CD4-positive, alpha-beta T cell (primary cell): Measurements from ENCODE around the gene BIK. TPM values are rescaled to one million over a fixed set of nuclear protein-coding genes. Genes with fewer than 3 reads are reported as not detected.

ENCODE experiments used
- ATAC-seq: fragments of 200-7000 bp; cut with Tn5 transposase; one replicate; pipeline ENCODE4 v1.10.0; 2022; ENCODE audit warnings: mild to moderate bottlenecking; ENCODE audit not compliant: poor library complexity
- CTCF ChIA-PET: fragments of 350-600 bp; sonication (Branson Sonifier 250); formaldehyde crosslinking; loops from one replicate; lab custom pipeline; 2021; ENCODE audit warnings: antibody characterized with exemption, inconsistent platforms; lab: Charles Lee
- POLR2A ChIA-PET: fragments of 350-600 bp; sonication (Branson Sonifier 250); formaldehyde crosslinking; loops from one replicate; lab custom pipeline; 2021; ENCODE audit warnings: antibody characterized with exemption, inconsistent platforms; lab: Charles Lee
- DNase-seq, 14 experiments: peaks; one replicate each; pipeline ENCODE4 v3.0.0-alpha.2; 2013 to 2020; ENCODE audit warnings: mixed read lengths in 2 of 14
- H3K27ac ChIP-seq, 2 donors: one replicate each; pipeline versions ENCODE4 v1.5.1 to v1.7.0; 2013; ENCODE audit warnings: low read length in 2 of 2, low read depth in 1 of 2, mild to moderate bottlenecking in 1 of 2
- H3K27me3 ChIP-seq, 2 experiments: 1 replicate in 1 of 2; 2 replicates in 1 of 2; pipeline versions ENCODE4 v1.6.1 to v1.7.0; 2013; ENCODE audit warnings: low read length in 2 of 2, control low read depth in 1 of 2, mild to moderate bottlenecking in 1 of 2, moderate library complexity in 1 of 2; ENCODE audit not compliant: insufficient read depth in 2 of 2, control insufficient read depth in 1 of 2
- H3K36me3 ChIP-seq: one replicate; pipeline ENCODE4 v1.6.1; 2013; ENCODE audit warnings: low read length, control low read depth; ENCODE audit not compliant: insufficient read depth
- H3K4me1 ChIP-seq: one replicate; pipeline ENCODE4 v1.6.1; 2013; ENCODE audit warnings: low read length, control low read depth; ENCODE audit not compliant: insufficient read depth
- H3K4me3 ChIP-seq: one replicate; pipeline ENCODE4 v1.5.1; 2013; ENCODE audit warnings: mild to moderate bottlenecking, low read length, moderate library complexity
- H3K9me3 ChIP-seq, 2 experiments: 1 replicate in 1 of 2; 2 replicates in 1 of 2; pipeline versions ENCODE4 v1.6.1 to v1.7.0; 2013; ENCODE audit warnings: low read length in 2 of 2, mild to moderate bottlenecking in 2 of 2, control low read depth in 1 of 2, moderate library complexity in 1 of 2; ENCODE audit not compliant: control insufficient read depth in 1 of 2, insufficient read depth in 1 of 2
- H3K27ac Mint-ChIP-seq: one replicate; pipeline ENCODE4 v1.8.0; 2020; ENCODE audit warnings: mixed read lengths
- H3K27me3 Mint-ChIP-seq: one replicate; pipeline ENCODE4 v1.8.0; 2021; ENCODE audit warnings: mixed read lengths
- H3K36me3 Mint-ChIP-seq: one replicate; pipeline ENCODE4 v1.8.0; 2021; ENCODE audit warnings: low read depth, mixed read lengths
- H3K4me1 Mint-ChIP-seq: one replicate; pipeline ENCODE4 v1.8.0; 2021; ENCODE audit warnings: low read depth, mixed read lengths
- H3K4me3 Mint-ChIP-seq: one replicate; pipeline ENCODE4 v1.8.0; 2020; ENCODE audit warnings: mild to moderate bottlenecking, mixed read lengths
- H3K9me3 Mint-ChIP-seq: one replicate; pipeline ENCODE4 v1.8.0; 2020; ENCODE audit warnings: mixed read lengths
- CTCF ChIP-seq: fragments of 200-600 bp; IDR thresholded peaks from one replicate; pipeline ENCODE4 v1.8.0; 2022; ENCODE audit warnings: antibody characterized with exemption, mild to moderate bottlenecking
- intact Hi-C, 2 experiments: fragments of 100-400 bp; cut with DNase I in 1 of 2; cut with micrococcal nuclease in 1 of 2; formaldehyde crosslinking; loops; one replicate each; pipeline versions ENCODE4 v1.15.1 to v1.9.0; 2023 to 2025; cut with DNase I, micrococcal nuclease
- total RNA-seq, 174 experiments: library from RNA in 2 of 174; stranded (reverse) in 2 of 174; gene quantifications; one replicate each; pipeline ENCODE4 v1.2.3 and lab custom pipeline; 2021 to 2026

BIK gene
- total RNA-seq, 2 experiments from 2014 or later, result 1.6 to 2.1 TPM

GRCh38 chr22:43164636-43165035 is 54.1 kb downstream of the BIK start:
- no peak for ATAC-seq
- POLR2A ChIA-PET, result no interaction called here
- Histone ChIP-seq H3K36me3 (peaks cover 16% of the 10 kb centered on the region), H3K27ac (no peak overlapping the region), H3K4me1 (no peaks in the 10 kb centered on the region), H3K4me3 (no peak overlapping the region), H3K9me3 (no peaks in the 10 kb centered on the region), H3K27me3 (no peaks in the 10 kb centered on the region)
- no peak for DNase-seq
- Mint-ChIP-seq H3K27ac (no peak overlapping the region), H3K27me3 (no peaks in the 10 kb centered on the region), H3K9me3 (no peaks in the 10 kb centered on the region), H3K4me3 (no peak overlapping the region), H3K36me3 (peaks cover 17% of the 10 kb centered on the region), H3K4me1 (no peaks in the 10 kb centered on the region)
- intact Hi-C loops, result no loop called here
- CTCF ChIA-PET, result no interaction called here
- TF ChIP-seq CTCF, result no peak

GRCh38 chr22:43166132-43166930 is 55.8 kb downstream of the BIK start:
- no peak for DNase-seq
- Mint-ChIP-seq H3K36me3 (peaks cover 18% of the 10 kb centered on the region), H3K4me3 (no peak overlapping the region), H3K9me3 (no peaks in the 10 kb centered on the region), H3K4me1 (no peaks in the 10 kb centered on the region), H3K27ac (no peak overlapping the region), H3K27me3 (no peaks in the 10 kb centered on the region)
- CTCF ChIA-PET, result no interaction called here
- peaks cover 24% of the 10 kb centered on the region for H3K36me3 ChIP-seq
- H3K27me3 ChIP-seq, result no peaks in the 10 kb centered on the region
- H3K4me1 ChIP-seq, result peaks cover 2% of the 10 kb centered on the region
- ATAC-seq, result no peak
- TF ChIP-seq CTCF, result no peak
- POLR2A ChIA-PET, result no interaction called here
- H3K9me3 ChIP-seq, result no peaks in the 10 kb centered on the region
- H3K27ac ChIP-seq, result no peak overlapping the region
- no peak overlapping the region for H3K4me3 ChIP-seq
- intact Hi-C loops, result no loop called here

GRCh38 chr22:43167001-43167589 is 56.5 kb downstream of the BIK start:
- H3K27ac ChIP-seq, result no peak overlapping the region
- Mint-ChIP-seq H3K4me3 (no peak overlapping the region), H3K27me3 (no peaks in the 10 kb centered on the region), H3K27ac (no peak overlapping the region), H3K9me3 (no peaks in the 10 kb centered on the region), H3K4me1 (no peaks in the 10 kb centered on the region), H3K36me3 (peaks cover 18% of the 10 kb centered on the region)
- H3K4me3 ChIP-seq, result no peak overlapping the region
- TF ChIP-seq CTCF, result no peak
- no peak for DNase-seq
- ChIA-PET POLR2A (no interaction called here), CTCF (no interaction called here)
- peaks cover 3% of the 10 kb centered on the region for H3K4me1 ChIP-seq
- H3K9me3 ChIP-seq, result no peaks in the 10 kb centered on the region
- ATAC-seq, result no peak
- H3K36me3 ChIP-seq, result peaks cover 32% of the 10 kb centered on the region
- intact Hi-C loops, result no loop called here
- no peaks in the 10 kb centered on the region for H3K27me3 ChIP-seq
